Hepatocyte (in vitro differentiated cells): ENCODE measurements around the gene RHPN2.

Source experiments
- EZH2 ChIP-seq: fragments of 200-600 bp; sonication (generic); IDR thresholded peaks from 2 replicates; pipeline ENCODE4 v1.6.1; 2016; ENCODE audit warnings: antibody characterized with exemption, mild to moderate bottlenecking, borderline replicate concordance
- TF ChIP-seq, protein P1 (sequence below): fragments of 200-600 bp; sonication (generic); IDR thresholded peaks from 2 replicates; pipeline ENCODE4 v1.5.1; 2016; ENCODE audit warnings: antibody characterized with exemption, mild to moderate bottlenecking; ENCODE audit not compliant: poor library complexity

DNA sequence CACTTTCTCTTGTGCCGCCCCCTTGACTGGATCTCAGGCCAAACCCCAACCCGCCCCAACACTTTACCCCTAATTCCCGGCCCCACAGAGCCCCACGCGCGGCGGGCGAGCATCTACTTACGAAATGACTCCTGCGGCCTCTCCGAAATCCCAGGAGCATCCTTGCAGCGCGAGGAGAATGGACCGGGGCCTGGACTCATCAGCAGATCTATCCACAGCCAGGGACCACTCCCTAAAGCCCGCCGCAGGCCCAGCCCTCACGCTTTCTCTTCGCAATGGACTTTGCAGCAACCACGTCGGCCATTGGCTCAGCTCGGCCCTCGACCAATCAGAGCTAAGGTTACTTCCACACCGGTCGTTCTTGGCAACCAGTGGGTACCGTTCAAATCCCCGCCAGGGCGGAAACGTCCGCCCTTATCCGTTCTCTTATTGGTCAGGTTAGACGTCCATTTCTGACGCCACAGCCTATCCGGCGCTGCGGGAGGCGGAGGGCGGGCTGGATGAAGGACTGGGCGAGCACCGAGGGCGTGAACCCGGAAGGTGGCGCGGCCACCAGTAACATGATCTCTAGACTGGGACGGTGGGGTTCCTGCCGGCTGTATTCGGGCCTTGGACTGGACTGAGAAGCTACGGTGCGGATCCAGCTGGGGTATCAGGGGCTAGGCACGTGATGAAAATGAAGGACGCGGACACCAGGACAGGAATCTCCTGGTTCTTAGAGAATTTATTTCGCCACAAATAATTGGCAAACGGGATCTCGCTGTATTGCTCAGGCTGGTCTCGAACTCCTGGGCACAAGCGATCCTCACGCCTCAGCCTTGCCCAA is 92.8 kb downstream of the RHPN2 start, which contains the start of the genes CEP89 and FAAP24:
- TF ChIP-seq, protein P1, sequence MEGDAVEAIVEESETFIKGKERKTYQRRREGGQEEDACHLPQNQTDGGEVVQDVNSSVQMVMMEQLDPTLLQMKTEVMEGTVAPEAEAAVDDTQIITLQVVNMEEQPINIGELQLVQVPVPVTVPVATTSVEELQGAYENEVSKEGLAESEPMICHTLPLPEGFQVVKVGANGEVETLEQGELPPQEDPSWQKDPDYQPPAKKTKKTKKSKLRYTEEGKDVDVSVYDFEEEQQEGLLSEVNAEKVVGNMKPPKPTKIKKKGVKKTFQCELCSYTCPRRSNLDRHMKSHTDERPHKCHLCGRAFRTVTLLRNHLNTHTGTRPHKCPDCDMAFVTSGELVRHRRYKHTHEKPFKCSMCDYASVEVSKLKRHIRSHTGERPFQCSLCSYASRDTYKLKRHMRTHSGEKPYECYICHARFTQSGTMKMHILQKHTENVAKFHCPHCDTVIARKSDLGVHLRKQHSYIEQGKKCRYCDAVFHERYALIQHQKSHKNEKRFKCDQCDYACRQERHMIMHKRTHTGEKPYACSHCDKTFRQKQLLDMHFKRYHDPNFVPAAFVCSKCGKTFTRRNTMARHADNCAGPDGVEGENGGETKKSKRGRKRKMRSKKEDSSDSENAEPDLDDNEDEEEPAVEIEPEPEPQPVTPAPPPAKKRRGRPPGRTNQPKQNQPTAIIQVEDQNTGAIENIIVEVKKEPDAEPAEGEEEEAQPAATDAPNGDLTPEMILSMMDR = no peak
- no peak for TF ChIP-seq EZH2
